Measurements from ENCODE around the gene NUCKS1. TPM values are rescaled to one million over a fixed set of nuclear protein-coding genes. Genes with fewer than 3 reads are reported as not detected.

The NUCKS1 gene
- total and polyA plus RNA-seq, 2 of the 8 experiments (the other 6 are each of a cell fraction or from before 2014, with no cell fraction given): 126 to 461 TPM

- TF ChIP-seq CHD1 (IDR thresholded peaks at IDR 0.05; ENCODE audit: low read depth, low read length) (no peak), TCF12 (IDR thresholded peaks at IDR 0.05; ENCODE audit: low read depth, low read length) (no peak), SRF (IDR thresholded peaks at IDR 0.05; ENCODE audit: low read depth, low read length) (no peak), ASH2L (IDR thresholded peaks at IDR 0.05; ENCODE audit: low read length) (no peak), CTBP2 (IDR thresholded peaks at IDR 0.05; ENCODE audit: borderline replicate concordance, insufficient read depth, insufficient read length, low read length) (no peak), KDM4A (IDR thresholded peaks at IDR 0.05; ENCODE audit: low read depth, low read length, severe bottlenecking) (no peak), MAFK (IDR thresholded peaks at IDR 0.05; ENCODE audit: low read depth, low read length) (no peak), BRCA1 (IDR thresholded peaks at IDR 0.05; ENCODE audit: low read depth, low read length) (no peak), POLR2AphosphoS5 (IDR thresholded peaks at IDR 0.05; ENCODE audit: low read depth, low read length) (no peak), SP1 (IDR thresholded peaks at IDR 0.05; ENCODE audit: low read depth, low read length) (no peak), RXRA (IDR thresholded peaks at IDR 0.05; ENCODE audit: insufficient read depth, low read depth, low read length) (no peak), ZNF274 (IDR thresholded peaks at IDR 0.05; ENCODE audit: borderline replicate concordance, extremely low read depth, low read length) (no peak), RAD21 (IDR thresholded peaks at IDR 0.05 in 1 of 2, conservative IDR thresholded peaks at IDR 0.05 in 1 of 2; ENCODE audit: low read depth in 2 of 2, low read length in 2 of 2) (peak in 1 of 2 experiments; percentile 12; a peak in 1 of 4 replicates), MAX (IDR thresholded peaks at IDR 0.05) (peak; percentile 84), PHF8 (conservative IDR thresholded peaks at IDR 0.05; ENCODE audit: low read depth, low read length) (no peak), TAF7 (optimal IDR thresholded peaks at IDR 0.05; ENCODE audit: borderline replicate concordance, low read depth, low read length) (no peak), SUZ12 (IDR thresholded peaks at IDR 0.05; ENCODE audit: low read length) (no peak), NANOG (IDR thresholded peaks at IDR 0.05; ENCODE audit: insufficient read depth, low read depth, low read length, poor library complexity, severe bottlenecking) (no peak), EP300 (IDR thresholded peaks at IDR 0.05; ENCODE audit: borderline replicate concordance in 1 of 2, low read depth in 2 of 2, low read length in 2 of 2) (no peak)
- TF ChIP-seq, protein P1, sequence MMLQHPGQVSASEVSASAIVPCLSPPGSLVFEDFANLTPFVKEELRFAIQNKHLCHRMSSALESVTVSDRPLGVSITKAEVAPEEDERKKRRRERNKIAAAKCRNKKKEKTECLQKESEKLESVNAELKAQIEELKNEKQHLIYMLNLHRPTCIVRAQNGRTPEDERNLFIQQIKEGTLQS (IDR thresholded peaks at IDR 0.05; ENCODE audit: insufficient read depth, low read depth, low read length): no peak
- TF ChIP-seq, protein P2, sequence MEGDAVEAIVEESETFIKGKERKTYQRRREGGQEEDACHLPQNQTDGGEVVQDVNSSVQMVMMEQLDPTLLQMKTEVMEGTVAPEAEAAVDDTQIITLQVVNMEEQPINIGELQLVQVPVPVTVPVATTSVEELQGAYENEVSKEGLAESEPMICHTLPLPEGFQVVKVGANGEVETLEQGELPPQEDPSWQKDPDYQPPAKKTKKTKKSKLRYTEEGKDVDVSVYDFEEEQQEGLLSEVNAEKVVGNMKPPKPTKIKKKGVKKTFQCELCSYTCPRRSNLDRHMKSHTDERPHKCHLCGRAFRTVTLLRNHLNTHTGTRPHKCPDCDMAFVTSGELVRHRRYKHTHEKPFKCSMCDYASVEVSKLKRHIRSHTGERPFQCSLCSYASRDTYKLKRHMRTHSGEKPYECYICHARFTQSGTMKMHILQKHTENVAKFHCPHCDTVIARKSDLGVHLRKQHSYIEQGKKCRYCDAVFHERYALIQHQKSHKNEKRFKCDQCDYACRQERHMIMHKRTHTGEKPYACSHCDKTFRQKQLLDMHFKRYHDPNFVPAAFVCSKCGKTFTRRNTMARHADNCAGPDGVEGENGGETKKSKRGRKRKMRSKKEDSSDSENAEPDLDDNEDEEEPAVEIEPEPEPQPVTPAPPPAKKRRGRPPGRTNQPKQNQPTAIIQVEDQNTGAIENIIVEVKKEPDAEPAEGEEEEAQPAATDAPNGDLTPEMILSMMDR (IDR thresholded peaks at IDR 0.05; ENCODE audit: control extremely low read depth in 1 of 3, insufficient read depth in 1 of 3, low read depth in 1 of 3, low read length in 3 of 3): 0 out of 4 replicates have a peak, but pooled peaks of 1 of the 3 experiments have one; percentile 9
Observed at GRCh38 chr1:205668951-205669340, 81.0 kb downstream of the NUCKS1 start (continued).

Data from H1 (cell line).